ENCODE data around the gene KIAA1328. TPM values are rescaled to one million over a fixed set of nuclear protein-coding genes. Genes with fewer than 3 reads are reported as not detected.

The KIAA1328 gene
- total and polyA plus RNA-seq, 4 donors = 0.95 to 7.4 (median 2.9) TPM

DNA sequence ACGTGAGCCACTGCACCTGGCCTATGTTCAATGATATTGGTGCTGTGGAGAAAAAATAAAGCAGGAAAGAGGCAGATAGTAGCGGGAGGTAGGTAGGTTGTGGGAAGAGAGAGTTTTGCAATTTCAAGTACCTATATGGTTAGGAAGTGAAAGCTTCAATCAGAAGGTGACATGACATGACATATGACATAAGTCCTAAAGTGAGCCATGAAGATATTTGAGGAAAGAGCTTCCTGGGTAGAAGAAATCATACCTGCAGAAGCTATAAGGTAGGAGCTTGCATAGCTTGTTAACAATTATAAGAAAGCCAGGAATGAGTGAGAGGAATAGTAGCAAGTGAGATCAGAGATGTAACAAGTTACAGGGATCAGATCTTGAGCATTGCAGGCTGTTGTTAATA lies 4.2 kb downstream of the KIAA1328 start:
- Histone ChIP-seq H3K9ac (ENCODE audit: low read depth in 1 of 2, low read length in 2 of 2) (no peak overlapping the region), H3K4me3 (ENCODE audit: low read depth in 1 of 3, low read length in 3 of 3) (no peak overlapping the region), H3K36me3 (ENCODE audit: control insufficient read depth in 4 of 4, insufficient read depth in 3 of 4, low read depth in 1 of 4, low read length in 3 of 4) (peaks cover 0 to 4% (median 0%) of the 10 kb centered on the region in 4 donors), H3K27ac (ENCODE audit: low read depth in 1 of 2, low read length in 2 of 2) (no peak overlapping the region), H3K27me3 (ENCODE audit: control insufficient read depth in 4 of 4, insufficient read depth in 4 of 4, low read length in 3 of 4) (no peaks in the 10 kb centered on the region), H3K4me1 (ENCODE audit: control insufficient read depth in 4 of 4, insufficient read depth in 4 of 4, low read length in 3 of 4) (peaks cover 2 to 12% (median 10%) of the 10 kb centered on the region in 4 donors), H3K9me3 (ENCODE audit: control insufficient read depth in 4 of 4, low read length in 3 of 4) (no peaks in the 10 kb centered on the region)
- no peak for DNase-seq (ENCODE audit: low spot score)
- 96% methylated on average over 2 of the region's 2 CpGs for WGBS
- no peak for TF ChIP-seq NR2F2 (IDR thresholded peaks at IDR 0.05)
- TF ChIP-seq, protein P1, sequence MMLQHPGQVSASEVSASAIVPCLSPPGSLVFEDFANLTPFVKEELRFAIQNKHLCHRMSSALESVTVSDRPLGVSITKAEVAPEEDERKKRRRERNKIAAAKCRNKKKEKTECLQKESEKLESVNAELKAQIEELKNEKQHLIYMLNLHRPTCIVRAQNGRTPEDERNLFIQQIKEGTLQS (IDR thresholded peaks at IDR 0.05) = no peak
- TF ChIP-seq, protein P2, sequence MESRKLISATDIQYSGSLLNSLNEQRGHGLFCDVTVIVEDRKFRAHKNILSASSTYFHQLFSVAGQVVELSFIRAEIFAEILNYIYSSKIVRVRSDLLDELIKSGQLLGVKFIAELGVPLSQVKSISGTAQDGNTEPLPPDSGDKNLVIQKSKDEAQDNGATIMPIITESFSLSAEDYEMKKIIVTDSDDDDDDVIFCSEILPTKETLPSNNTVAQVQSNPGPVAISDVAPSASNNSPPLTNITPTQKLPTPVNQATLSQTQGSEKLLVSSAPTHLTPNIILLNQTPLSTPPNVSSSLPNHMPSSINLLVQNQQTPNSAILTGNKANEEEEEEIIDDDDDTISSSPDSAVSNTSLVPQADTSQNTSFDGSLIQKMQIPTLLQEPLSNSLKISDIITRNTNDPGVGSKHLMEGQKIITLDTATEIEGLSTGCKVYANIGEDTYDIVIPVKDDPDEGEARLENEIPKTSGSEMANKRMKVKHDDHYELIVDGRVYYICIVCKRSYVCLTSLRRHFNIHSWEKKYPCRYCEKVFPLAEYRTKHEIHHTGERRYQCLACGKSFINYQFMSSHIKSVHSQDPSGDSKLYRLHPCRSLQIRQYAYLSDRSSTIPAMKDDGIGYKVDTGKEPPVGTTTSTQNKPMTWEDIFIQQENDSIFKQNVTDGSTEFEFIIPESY (IDR thresholded peaks at IDR 0.05) = no peak
- no peak for TF ChIP-seq YY1 (IDR thresholded peaks at IDR 0.05)
- TF ChIP-seq, protein P3, sequence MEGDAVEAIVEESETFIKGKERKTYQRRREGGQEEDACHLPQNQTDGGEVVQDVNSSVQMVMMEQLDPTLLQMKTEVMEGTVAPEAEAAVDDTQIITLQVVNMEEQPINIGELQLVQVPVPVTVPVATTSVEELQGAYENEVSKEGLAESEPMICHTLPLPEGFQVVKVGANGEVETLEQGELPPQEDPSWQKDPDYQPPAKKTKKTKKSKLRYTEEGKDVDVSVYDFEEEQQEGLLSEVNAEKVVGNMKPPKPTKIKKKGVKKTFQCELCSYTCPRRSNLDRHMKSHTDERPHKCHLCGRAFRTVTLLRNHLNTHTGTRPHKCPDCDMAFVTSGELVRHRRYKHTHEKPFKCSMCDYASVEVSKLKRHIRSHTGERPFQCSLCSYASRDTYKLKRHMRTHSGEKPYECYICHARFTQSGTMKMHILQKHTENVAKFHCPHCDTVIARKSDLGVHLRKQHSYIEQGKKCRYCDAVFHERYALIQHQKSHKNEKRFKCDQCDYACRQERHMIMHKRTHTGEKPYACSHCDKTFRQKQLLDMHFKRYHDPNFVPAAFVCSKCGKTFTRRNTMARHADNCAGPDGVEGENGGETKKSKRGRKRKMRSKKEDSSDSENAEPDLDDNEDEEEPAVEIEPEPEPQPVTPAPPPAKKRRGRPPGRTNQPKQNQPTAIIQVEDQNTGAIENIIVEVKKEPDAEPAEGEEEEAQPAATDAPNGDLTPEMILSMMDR (IDR thresholded peaks at IDR 0.05; ENCODE audit: low read depth, low read length, missing input control) = no peak
- TF ChIP-seq HNF4A (conservative IDR thresholded peaks at IDR 0.05) = no peak
- no peak for TF ChIP-seq JUND (IDR thresholded peaks at IDR 0.05)
- TF ChIP-seq, protein P4, sequence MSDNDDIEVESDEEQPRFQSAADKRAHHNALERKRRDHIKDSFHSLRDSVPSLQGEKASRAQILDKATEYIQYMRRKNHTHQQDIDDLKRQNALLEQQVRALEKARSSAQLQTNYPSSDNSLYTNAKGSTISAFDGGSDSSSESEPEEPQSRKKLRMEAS (IDR thresholded peaks at IDR 0.05) = no peak
- TF ChIP-seq FOXA1 (IDR thresholded peaks at IDR 0.05) = no peak
- no peak for TF ChIP-seq GABPA (IDR thresholded peaks at IDR 0.05 in 1 of 2, conservative IDR thresholded peaks at IDR 0.05 in 1 of 2)
- TF ChIP-seq RXRA (IDR thresholded peaks at IDR 0.05) = no peak

DNA sequence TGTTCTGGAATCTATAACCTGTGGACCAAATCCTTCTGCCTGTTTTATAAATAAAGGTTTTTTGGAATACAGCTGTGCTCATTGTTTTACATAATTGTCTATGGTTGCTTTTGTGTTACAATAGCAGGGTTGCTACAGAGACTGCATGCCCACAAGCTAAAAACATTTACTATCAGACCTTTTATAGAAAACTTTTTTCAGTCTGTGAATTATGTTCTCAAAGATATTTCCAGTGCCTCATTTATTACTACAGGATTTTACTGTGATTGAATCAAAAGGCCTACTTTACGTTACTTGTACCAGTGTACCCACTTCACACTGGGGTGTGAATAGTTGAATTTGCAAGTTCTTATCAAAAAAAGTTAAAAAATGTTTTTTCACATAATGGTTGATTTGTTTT lies 7.0 kb downstream of the KIAA1328 start:
- Histone ChIP-seq H3K27me3 (ENCODE audit: control insufficient read depth in 4 of 4, insufficient read depth in 4 of 4, low read length in 3 of 4) (no peaks in the 10 kb centered on the region), H3K27ac (ENCODE audit: low read depth in 1 of 2, low read length in 2 of 2) (no peak overlapping the region), H3K9ac (ENCODE audit: low read depth in 1 of 2, low read length in 2 of 2) (no peak overlapping the region), H3K4me3 (ENCODE audit: low read depth in 1 of 3, low read length in 3 of 3) (no peak overlapping the region), H3K4me1 (ENCODE audit: control insufficient read depth in 4 of 4, insufficient read depth in 4 of 4, low read length in 3 of 4) (no peaks in the 10 kb centered on the region), H3K9me3 (ENCODE audit: control insufficient read depth in 4 of 4, low read length in 3 of 4) (no peaks in the 10 kb centered on the region), H3K36me3 (ENCODE audit: control insufficient read depth in 4 of 4, insufficient read depth in 3 of 4, low read depth in 1 of 4, low read length in 3 of 4) (peaks cover 0 to 4% (median 0%) of the 10 kb centered on the region in 4 donors)
- DNase-seq (ENCODE audit: low spot score) = no peak
- TF ChIP-seq, protein P5, sequence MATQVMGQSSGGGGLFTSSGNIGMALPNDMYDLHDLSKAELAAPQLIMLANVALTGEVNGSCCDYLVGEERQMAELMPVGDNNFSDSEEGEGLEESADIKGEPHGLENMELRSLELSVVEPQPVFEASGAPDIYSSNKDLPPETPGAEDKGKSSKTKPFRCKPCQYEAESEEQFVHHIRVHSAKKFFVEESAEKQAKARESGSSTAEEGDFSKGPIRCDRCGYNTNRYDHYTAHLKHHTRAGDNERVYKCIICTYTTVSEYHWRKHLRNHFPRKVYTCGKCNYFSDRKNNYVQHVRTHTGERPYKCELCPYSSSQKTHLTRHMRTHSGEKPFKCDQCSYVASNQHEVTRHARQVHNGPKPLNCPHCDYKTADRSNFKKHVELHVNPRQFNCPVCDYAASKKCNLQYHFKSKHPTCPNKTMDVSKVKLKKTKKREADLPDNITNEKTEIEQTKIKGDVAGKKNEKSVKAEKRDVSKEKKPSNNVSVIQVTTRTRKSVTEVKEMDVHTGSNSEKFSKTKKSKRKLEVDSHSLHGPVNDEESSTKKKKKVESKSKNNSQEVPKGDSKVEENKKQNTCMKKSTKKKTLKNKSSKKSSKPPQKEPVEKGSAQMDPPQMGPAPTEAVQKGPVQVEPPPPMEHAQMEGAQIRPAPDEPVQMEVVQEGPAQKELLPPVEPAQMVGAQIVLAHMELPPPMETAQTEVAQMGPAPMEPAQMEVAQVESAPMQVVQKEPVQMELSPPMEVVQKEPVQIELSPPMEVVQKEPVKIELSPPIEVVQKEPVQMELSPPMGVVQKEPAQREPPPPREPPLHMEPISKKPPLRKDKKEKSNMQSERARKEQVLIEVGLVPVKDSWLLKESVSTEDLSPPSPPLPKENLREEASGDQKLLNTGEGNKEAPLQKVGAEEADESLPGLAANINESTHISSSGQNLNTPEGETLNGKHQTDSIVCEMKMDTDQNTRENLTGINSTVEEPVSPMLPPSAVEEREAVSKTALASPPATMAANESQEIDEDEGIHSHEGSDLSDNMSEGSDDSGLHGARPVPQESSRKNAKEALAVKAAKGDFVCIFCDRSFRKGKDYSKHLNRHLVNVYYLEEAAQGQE (IDR thresholded peaks at IDR 0.05) = no peak
- TF ChIP-seq RXRA (IDR thresholded peaks at IDR 0.05) (no peak), HNF4G (IDR thresholded peaks at IDR 0.05) (no peak), FOXA1 (IDR thresholded peaks at IDR 0.05) (no peak), HNF4A (conservative IDR thresholded peaks at IDR 0.05) (no peak), SP1 (IDR thresholded peaks at IDR 0.05) (no peak), JUND (IDR thresholded peaks at IDR 0.05) (no peak), TAF1 (conservative IDR thresholded peaks at IDR 0.05) (no peak), EGR1 (IDR thresholded peaks at IDR 0.05; ENCODE audit: low read depth in 2 of 2) (no peak), RAD21 (IDR thresholded peaks at IDR 0.05) (no peak), YY1 (IDR thresholded peaks at IDR 0.05) (no peak), GABPA (IDR thresholded peaks at IDR 0.05 in 1 of 2, conservative IDR thresholded peaks at IDR 0.05 in 1 of 2) (no peak), NR2F2 (IDR thresholded peaks at IDR 0.05) (no peak), FOXA2 (IDR thresholded peaks at IDR 0.05) (no peak)
- TF ChIP-seq, protein P1 (IDR thresholded peaks at IDR 0.05) = no peak
- TF ChIP-seq, protein P2 (IDR thresholded peaks at IDR 0.05) = no peak
- TF ChIP-seq, protein P4 (IDR thresholded peaks at IDR 0.05) = no peak
- TF ChIP-seq, protein P3 (IDR thresholded peaks at IDR 0.05; ENCODE audit: low read depth, low read length, missing input control) = no peak
- 94% methylated on average over 1 of the region's 1 CpG for WGBS
